ENCODE data around the gene TP53TG5. TPM values are rescaled to one million over a fixed set of nuclear protein-coding genes. Genes with fewer than 3 reads are reported as not detected.

TP53TG5 gene
- total RNA-seq, 1 experiment from 2014 or later = 0.69 TPM

DNA sequence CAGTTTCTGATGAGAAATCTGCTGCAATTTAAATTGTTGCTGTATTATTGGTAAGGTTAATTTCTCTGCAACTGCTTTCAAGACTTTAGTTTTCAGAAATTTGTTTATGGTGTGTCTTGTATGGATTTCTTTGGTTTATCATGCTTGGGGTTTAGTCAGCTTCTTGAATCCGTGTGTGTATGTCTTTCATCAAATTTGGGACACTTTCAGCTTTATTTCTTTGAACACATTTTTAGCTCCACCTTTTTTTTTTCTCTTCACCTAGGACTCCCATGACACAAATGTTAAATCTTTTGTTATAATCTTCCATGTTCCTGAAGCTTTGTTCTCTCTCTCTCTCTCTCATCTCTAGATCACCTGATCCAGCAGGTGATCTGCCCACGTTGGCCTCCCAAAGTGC lies 13.4 kb upstream of the TP53TG5 start:
- H3K27me3 ChIP-seq (replicated peaks; ENCODE audit: insufficient read depth, low read depth, low read length, poor library complexity) = no peaks in the 10 kb centered on the region
- no TSS peak for BruUV-seq (replicated peaks)
- H3K9me3 ChIP-seq (ENCODE audit: low read depth, low read length, poor library complexity, severe bottlenecking) = no peaks in the 10 kb centered on the region
- no peak overlapping the region for H3K4me3 ChIP-seq (ENCODE audit: low read depth, low read length, poor library complexity, severe bottlenecking)
- no peak for DNase-seq (ENCODE audit: low spot score)
- CTCF ChIA-PET = interaction anchor here (0.6 to 0.7 kb wide), 2 partner anchors 46 to 52 kb away, joined by 3 to 4 read pairs; no protein-coding TSS in a partner anchor
- intact Hi-C loops (cut with micrococcal nuclease; ENCODE audit: unreplicated experiment) = no loop called here
- POLR2A ChIA-PET (ENCODE audit: low non-redundant PET) = no interaction called here
- H3K4me1 ChIP-seq (ENCODE audit: insufficient read depth, low read length, poor library complexity, severe bottlenecking) = peaks cover 5% of the 10 kb centered on the region
- TF ChIP-seq EZH2 (IDR thresholded peaks at IDR 0.05; ENCODE audit: borderline replicate concordance, low read depth, low read length, poor library complexity, severe bottlenecking) = no peak
- TF ChIP-seq, protein P1, sequence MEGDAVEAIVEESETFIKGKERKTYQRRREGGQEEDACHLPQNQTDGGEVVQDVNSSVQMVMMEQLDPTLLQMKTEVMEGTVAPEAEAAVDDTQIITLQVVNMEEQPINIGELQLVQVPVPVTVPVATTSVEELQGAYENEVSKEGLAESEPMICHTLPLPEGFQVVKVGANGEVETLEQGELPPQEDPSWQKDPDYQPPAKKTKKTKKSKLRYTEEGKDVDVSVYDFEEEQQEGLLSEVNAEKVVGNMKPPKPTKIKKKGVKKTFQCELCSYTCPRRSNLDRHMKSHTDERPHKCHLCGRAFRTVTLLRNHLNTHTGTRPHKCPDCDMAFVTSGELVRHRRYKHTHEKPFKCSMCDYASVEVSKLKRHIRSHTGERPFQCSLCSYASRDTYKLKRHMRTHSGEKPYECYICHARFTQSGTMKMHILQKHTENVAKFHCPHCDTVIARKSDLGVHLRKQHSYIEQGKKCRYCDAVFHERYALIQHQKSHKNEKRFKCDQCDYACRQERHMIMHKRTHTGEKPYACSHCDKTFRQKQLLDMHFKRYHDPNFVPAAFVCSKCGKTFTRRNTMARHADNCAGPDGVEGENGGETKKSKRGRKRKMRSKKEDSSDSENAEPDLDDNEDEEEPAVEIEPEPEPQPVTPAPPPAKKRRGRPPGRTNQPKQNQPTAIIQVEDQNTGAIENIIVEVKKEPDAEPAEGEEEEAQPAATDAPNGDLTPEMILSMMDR (conservative IDR thresholded peaks at IDR 0.05; ENCODE audit: low read depth, low read length) = no peak
- H3K27ac ChIP-seq (ENCODE audit: low read depth, low read length, poor library complexity, severe bottlenecking) = no peak overlapping the region
- H3K36me3 ChIP-seq (ENCODE audit: insufficient read depth, low read length, poor library complexity, severe bottlenecking) = no peaks in the 10 kb centered on the region

DNA sequence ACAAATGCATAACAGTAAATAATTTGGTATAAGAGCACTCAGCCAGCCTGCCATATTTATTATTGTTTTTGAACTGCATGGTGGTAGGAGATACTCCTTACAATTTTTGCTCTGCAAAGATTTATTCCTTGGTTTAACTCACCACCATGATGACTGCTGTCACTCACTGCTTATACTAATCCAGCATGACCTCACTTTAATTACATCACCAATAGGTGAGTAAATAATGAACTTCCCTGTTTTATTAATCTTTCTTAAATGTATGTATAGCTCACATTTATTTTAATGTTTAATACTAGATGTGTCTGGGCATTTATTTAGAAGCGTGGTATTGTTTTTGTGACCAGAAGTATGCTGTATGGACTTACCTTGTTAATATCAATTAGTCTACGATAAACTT lies 12.8 kb upstream of the TP53TG5 start:
- TF ChIP-seq, protein P1 (conservative IDR thresholded peaks at IDR 0.05; ENCODE audit: low read depth, low read length) = no peak
- TF ChIP-seq EZH2 (IDR thresholded peaks at IDR 0.05; ENCODE audit: borderline replicate concordance, low read depth, low read length, poor library complexity, severe bottlenecking) = no peak
- Histone ChIP-seq H3K36me3 (ENCODE audit: insufficient read depth, low read length, poor library complexity, severe bottlenecking) (no peaks in the 10 kb centered on the region), H3K4me1 (ENCODE audit: insufficient read depth, low read length, poor library complexity, severe bottlenecking) (peaks cover 5% of the 10 kb centered on the region), H3K9me3 (ENCODE audit: low read depth, low read length, poor library complexity, severe bottlenecking) (no peaks in the 10 kb centered on the region), H3K4me3 (ENCODE audit: low read depth, low read length, poor library complexity, severe bottlenecking) (no peak overlapping the region), H3K27ac (ENCODE audit: low read depth, low read length, poor library complexity, severe bottlenecking) (no peak overlapping the region), H3K27me3 (replicated peaks; ENCODE audit: insufficient read depth, low read depth, low read length, poor library complexity) (no peaks in the 10 kb centered on the region)
- BruUV-seq (replicated peaks) = no TSS peak
- intact Hi-C loops (cut with micrococcal nuclease; ENCODE audit: unreplicated experiment) = no loop called here
- no peak for DNase-seq (ENCODE audit: low spot score)
- CTCF ChIA-PET = interaction anchor here (0.6 to 0.7 kb wide), 2 partner anchors 47 to 53 kb away, joined by 3 to 4 read pairs; no protein-coding TSS in a partner anchor
- POLR2A ChIA-PET (ENCODE audit: low non-redundant PET) = no interaction called here

DNA sequence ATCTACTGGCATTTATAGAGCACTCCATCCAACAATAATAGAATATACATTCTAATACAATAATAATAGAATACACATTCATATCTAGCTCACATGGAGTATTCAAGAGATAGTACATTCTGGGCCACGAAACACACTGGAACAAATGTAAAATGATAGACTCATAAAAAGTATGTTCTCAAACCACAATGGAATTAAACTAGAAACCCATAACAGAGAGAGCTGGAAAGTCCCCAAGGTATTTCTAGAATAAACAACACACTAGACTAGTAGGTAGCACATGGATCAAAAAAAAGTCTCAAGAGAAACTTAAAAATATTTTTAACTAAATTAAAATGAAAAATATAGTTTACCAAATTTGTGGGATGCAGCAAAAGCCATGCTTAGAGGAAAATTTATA lies 9.1 kb upstream of the TP53TG5 start:
- Histone ChIP-seq H3K27me3 (replicated peaks; ENCODE audit: insufficient read depth, low read depth, low read length, poor library complexity) (no peaks in the 10 kb centered on the region), H3K4me1 (ENCODE audit: insufficient read depth, low read length, poor library complexity, severe bottlenecking) (no peaks in the 10 kb centered on the region), H3K27ac (ENCODE audit: low read depth, low read length, poor library complexity, severe bottlenecking) (no peak overlapping the region), H3K4me3 (ENCODE audit: low read depth, low read length, poor library complexity, severe bottlenecking) (no peak overlapping the region), H3K36me3 (ENCODE audit: insufficient read depth, low read length, poor library complexity, severe bottlenecking) (no peaks in the 10 kb centered on the region), H3K9me3 (ENCODE audit: low read depth, low read length, poor library complexity, severe bottlenecking) (no peaks in the 10 kb centered on the region)
- ChIA-PET CTCF (no interaction called here), POLR2A (ENCODE audit: low non-redundant PET) (no interaction called here)
- DNase-seq (ENCODE audit: low spot score) = no peak
- intact Hi-C loops (cut with micrococcal nuclease; ENCODE audit: unreplicated experiment) = no loop called here
- no TSS peak for BruUV-seq (replicated peaks)
- TF ChIP-seq, protein P1 (conservative IDR thresholded peaks at IDR 0.05; ENCODE audit: low read depth, low read length) = no peak
- no peak for TF ChIP-seq EZH2 (IDR thresholded peaks at IDR 0.05; ENCODE audit: borderline replicate concordance, low read depth, low read length, poor library complexity, severe bottlenecking)
